Measurements from ENCODE around the gene SDK1. TPM values are rescaled to one million over a fixed set of nuclear protein-coding genes. Genes with fewer than 3 reads are reported as not detected.

SDK1 gene
- total RNA-seq, 1 donor from 2014 or later = 4.3 TPM

GRCh38 chr7:3942276-3942675 is 641.2 kb downstream of the SDK1 start:
- peaks cover 3% of the 10 kb centered on the region for H3K4me1 Mint-ChIP-seq (ENCODE audit: unreplicated experiment)
- no peak overlapping the region for H3K4me3 Mint-ChIP-seq (ENCODE audit: unreplicated experiment)
- H3K27me3 Mint-ChIP-seq (ENCODE audit: unreplicated experiment) = peaks cover 5% of the 10 kb centered on the region
- H3K9me3 Mint-ChIP-seq (ENCODE audit: unreplicated experiment) = peaks cover 10% of the 10 kb centered on the region
- no peak overlapping the region for H3K27ac Mint-ChIP-seq (ENCODE audit: unreplicated experiment)
- no peak for DNase-seq (ENCODE audit: low spot score)
- TF ChIP-seq CTCF (IDR thresholded peaks at IDR 0.05; ENCODE audit: unreplicated experiment) = no peak
- peaks cover 4% of the 10 kb centered on the region for H3K36me3 Mint-ChIP-seq (ENCODE audit: low read depth, unreplicated experiment)

- Mint-ChIP-seq H3K9me3 (ENCODE audit: unreplicated experiment) (peaks cover 10% of the 10 kb centered on the region), H3K4me3 (ENCODE audit: unreplicated experiment) (no peak overlapping the region), H3K4me1 (ENCODE audit: unreplicated experiment) (peaks cover 3% of the 10 kb centered on the region), H3K27me3 (ENCODE audit: unreplicated experiment) (peaks cover 5% of the 10 kb centered on the region), H3K27ac (ENCODE audit: unreplicated experiment) (no peak overlapping the region), H3K36me3 (ENCODE audit: low read depth, unreplicated experiment) (peaks cover 4% of the 10 kb centered on the region)
- no peak for TF ChIP-seq CTCF (IDR thresholded peaks at IDR 0.05; ENCODE audit: unreplicated experiment)
- DNase-seq (ENCODE audit: low spot score) = no peak
Observed at GRCh38 chr7:3942816-3943745, 642.0 kb downstream of the SDK1 start.

GRCh38 chr7:3943779-3944520 is 642.9 kb downstream of the SDK1 start:
- DNase-seq (ENCODE audit: low spot score) = no peak
- H3K9me3 Mint-ChIP-seq (ENCODE audit: unreplicated experiment) = peaks cover 10% of the 10 kb centered on the region
- H3K27me3 Mint-ChIP-seq (ENCODE audit: unreplicated experiment) = peaks cover 5% of the 10 kb centered on the region
- no peak overlapping the region for H3K4me3 Mint-ChIP-seq (ENCODE audit: unreplicated experiment)
- H3K4me1 Mint-ChIP-seq (ENCODE audit: unreplicated experiment) = peaks cover 3% of the 10 kb centered on the region
- H3K27ac Mint-ChIP-seq (ENCODE audit: unreplicated experiment) = no peak overlapping the region
- H3K36me3 Mint-ChIP-seq (ENCODE audit: low read depth, unreplicated experiment) = peaks cover 4% of the 10 kb centered on the region
- TF ChIP-seq CTCF (IDR thresholded peaks at IDR 0.05; ENCODE audit: unreplicated experiment) = no peak

GRCh38 chr7:3949242-3949640 is 648.2 kb downstream of the SDK1 start:
- H3K4me1 Mint-ChIP-seq (ENCODE audit: unreplicated experiment) = no peaks in the 10 kb centered on the region
- no peaks in the 10 kb centered on the region for H3K27me3 Mint-ChIP-seq (ENCODE audit: unreplicated experiment)
- no peak for TF ChIP-seq CTCF (IDR thresholded peaks at IDR 0.05; ENCODE audit: unreplicated experiment)
- H3K9me3 Mint-ChIP-seq (ENCODE audit: unreplicated experiment) = peaks cover 11% of the 10 kb centered on the region
- no peak overlapping the region for H3K27ac Mint-ChIP-seq (ENCODE audit: unreplicated experiment)
- no peak for DNase-seq (ENCODE audit: low spot score)
- H3K36me3 Mint-ChIP-seq (ENCODE audit: low read depth, unreplicated experiment) = no peaks in the 10 kb centered on the region
- H3K4me3 Mint-ChIP-seq (ENCODE audit: unreplicated experiment) = no peak overlapping the region

Data from endothelial cell (in vitro differentiated cells).